GM21423 (cell line): Measurements from ENCODE around the gene SLIT2.

Experiments used
- ATAC-seq: cut with Tn5 transposase; IDR thresholded peaks from one replicate; pipeline ENCODE4 v1.9.1; 2021; ENCODE audit warnings: mild to moderate bottlenecking, moderate library complexity; ENCODE audit not compliant: unreplicated experiment

SLIT2 gene

DNA sequence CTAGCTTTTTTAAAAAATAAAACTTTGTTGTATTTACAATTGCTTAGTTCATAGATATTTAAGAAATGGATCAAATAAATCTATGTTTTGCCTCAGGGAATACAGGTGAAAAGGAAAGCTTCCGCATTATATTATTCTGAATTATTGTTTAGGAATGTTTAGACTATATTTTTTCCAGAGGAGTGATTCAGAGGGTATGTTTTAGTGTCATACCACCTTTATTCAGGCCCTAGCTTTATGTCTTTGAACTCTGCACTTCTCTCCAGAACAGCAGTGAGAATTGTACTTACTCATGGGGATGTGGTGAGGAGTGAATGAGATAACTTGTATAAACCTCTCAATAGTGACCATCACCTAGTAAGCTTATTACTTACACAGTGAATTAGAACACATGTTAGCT lies 14.0 kb downstream of the SLIT2 start:
- ATAC-seq: no peak

- no peak for ATAC-seq
Observed at GRCh38 chr4:20266215-20267082, 14.7 kb downstream of the SLIT2 start.

DNA sequence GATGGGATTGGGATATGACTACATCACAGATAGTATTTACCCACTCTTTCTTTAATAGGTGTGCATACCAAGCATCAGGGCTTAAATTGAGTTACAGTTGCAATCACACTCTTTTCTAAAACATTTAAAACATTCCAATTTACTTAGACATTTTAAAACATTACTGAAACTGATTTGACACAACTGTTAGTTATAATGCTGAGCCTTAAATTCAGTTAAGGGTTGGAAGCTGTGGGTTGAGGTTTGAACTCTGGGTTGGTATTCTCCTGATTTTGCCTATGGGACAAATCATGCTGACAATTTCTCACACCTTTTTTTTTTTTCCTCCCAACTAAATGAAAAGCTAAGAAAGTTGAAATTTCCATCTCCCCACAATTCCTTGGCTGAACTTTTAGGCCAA lies 16.3 kb downstream of the SLIT2 start:
- ATAC-seq: no peak

DNA sequence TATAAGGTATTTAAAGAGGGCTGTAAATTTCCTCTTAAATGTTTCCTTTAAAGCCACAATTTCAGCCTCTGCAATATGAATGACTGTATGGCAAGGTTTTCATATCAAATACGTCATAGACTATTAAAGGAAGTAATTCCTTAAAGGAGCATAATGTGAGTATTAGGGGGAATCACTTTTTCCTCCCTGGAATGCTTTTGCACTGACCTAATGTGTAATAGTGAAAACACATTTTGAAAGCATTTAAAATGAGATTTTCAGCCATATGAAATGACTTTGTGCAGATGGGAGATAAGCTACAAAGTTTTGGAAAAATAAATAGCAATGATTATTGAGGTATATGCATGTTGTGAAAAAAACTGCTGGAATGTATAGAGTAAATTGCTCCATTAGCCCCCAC lies 17.6 kb downstream of the SLIT2 start:
- ATAC-seq: no peak

DNA sequence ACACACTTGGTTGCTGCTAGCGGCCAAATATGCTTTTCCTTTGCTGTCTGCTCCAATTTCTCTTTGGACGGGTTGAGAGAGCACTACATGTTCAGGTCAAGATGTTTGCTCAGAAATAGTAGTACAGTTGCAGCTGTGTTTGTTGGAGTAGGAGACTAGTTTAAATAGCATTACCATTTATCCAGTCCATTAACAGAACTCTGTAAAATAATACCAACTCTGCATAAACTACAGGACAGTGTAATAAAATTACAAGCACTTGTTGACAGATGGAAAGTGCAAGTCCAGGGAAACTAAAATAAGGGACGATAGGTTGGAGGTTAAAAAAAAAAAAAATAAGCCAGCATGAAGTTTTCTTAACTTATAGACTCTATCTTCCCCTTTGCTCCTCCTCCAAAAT lies 20.2 kb downstream of the SLIT2 start:
- no peak for ATAC-seq

- ATAC-seq: no peak
Observed at GRCh38 chr4:20272411-20272872, 20.7 kb downstream of the SLIT2 start.

DNA sequence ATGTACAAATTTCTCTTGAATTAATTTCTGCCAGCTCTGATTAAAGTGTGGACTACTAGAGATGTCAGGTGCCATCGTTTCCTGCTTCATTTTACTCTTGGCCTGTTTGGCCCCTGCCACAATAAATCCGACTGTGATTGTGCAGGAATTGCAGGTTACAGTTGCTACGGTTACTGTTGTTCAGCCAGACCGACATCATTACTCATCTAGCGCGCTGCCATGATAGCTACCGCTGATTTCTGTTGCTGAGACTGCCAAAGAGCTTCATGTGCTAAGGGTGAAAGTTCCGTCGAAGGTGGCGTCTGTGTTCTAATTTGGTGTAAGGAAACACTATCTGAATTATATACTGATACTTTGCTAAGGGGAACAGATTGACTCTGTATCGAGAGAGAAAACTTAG lies 22.1 kb downstream of the SLIT2 start:
- ATAC-seq: no peak

DNA sequence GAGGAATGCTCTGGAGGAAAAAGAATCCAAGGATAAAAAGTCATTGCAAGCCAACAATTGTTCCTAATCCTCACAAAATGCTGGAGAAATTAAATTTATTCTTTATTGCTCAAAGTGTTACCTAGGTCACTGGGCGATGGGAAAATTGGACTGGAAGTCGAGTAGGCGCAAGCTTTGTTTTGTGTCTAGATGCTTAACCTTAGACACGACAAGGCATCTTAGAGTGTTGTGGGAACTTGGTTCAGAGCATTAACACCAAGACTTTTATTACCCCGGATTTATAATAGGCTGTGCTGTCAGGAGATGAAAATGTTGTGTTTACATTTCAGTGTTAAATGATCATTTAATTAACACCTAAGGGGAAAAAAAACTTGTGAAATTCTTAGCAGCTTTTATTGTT lies 25.1 kb downstream of the SLIT2 start:
- no peak for ATAC-seq

- ATAC-seq: no peak
Observed at GRCh38 chr4:20278195-20278594, 26.5 kb downstream of the SLIT2 start.

GRCh38 chr4:20279381-20279780 lies 27.7 kb downstream of the SLIT2 start:
- ATAC-seq: no peak

- ATAC-seq: no peak
Observed at GRCh38 chr4:20281453-20281852, 29.7 kb downstream of the SLIT2 start.

GRCh38 chr4:20283039-20283438 lies 31.3 kb downstream of the SLIT2 start:
- ATAC-seq: no peak

- ATAC-seq: no peak
Observed at GRCh38 chr4:20284990-20285389, 33.3 kb downstream of the SLIT2 start.

- no peak for ATAC-seq
Observed at GRCh38 chr4:20287246-20287645, 35.5 kb downstream of the SLIT2 start.

DNA sequence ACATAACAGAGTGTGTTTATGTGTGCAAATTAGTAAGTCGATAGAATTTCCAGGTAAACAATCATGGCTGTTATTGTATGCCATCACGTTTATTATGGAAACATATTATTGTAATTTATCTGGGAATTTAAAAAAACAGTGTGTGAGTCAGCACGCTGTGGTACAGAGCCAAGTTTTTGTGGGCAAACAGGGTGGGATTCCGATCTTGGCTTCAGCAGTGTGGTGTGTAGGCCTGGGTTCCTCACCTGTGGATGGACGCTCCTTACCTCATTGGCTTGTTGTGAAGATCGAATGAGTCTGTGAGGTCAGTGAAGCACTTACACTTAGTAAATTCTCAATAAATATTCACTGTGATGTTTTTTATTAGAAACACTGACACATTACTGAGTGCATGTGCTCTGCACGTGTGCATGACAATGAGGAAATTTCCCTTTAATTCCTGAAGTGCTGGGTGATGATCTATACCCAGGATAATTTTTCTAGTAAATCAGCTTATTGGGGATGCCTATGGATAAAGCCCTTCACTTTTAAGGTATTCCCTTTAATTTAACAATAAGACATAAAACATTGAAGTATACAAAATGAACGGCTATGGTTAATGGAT lies 36.4 kb downstream of the SLIT2 start:
- ATAC-seq: no peak

GRCh38 chr4:20288846-20289512 lies 37.3 kb downstream of the SLIT2 start:
- no peak for ATAC-seq

DNA sequence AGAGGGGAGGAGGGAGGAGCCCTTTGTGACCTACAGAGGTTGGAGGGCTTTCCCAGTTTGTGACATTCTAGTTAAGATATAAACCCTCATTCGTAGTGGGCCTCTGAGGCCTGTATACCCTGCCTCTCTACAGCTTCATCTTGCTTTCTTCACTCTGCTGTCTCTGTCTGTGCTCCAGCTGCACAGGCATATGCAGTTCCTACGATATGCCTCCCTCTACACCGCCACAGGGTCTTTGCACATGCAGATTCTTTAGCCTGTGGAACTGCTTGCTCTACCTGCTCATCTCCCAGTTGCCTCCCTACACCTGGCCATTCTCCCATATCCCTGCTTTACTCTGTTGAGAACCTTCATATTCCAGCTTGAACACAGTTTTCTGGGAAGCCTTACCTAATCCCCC lies 38.1 kb downstream of the SLIT2 start:
- no peak for ATAC-seq

GRCh38 chr4:20292739-20293138 lies 41.0 kb downstream of the SLIT2 start:
- no peak for ATAC-seq

- no peak for ATAC-seq
Observed at GRCh38 chr4:20297261-20297660, 45.6 kb downstream of the SLIT2 start.

DNA sequence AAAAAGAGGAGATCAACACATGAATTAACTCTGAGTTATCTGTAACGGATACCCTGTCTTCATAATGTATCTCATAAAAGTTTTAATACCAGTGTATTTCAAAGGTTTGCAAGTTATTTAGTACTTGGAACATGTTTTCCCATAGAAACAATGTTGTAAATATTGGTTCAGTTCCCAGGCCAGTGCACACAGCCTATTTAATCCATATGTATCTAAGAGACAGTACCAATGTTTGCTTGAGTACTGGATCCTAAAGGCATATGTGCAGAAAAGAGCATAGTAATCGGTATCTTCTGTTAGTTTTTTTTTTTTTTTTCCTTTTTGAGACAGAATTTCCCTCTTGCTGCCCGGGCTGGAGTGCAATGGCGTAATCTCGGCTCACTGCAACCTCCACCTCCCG lies 46.1 kb downstream of the SLIT2 start:
- no peak for ATAC-seq

GRCh38 chr4:20298455-20298854 lies 46.8 kb downstream of the SLIT2 start:
- ATAC-seq: no peak

GRCh38 chr4:20298986-20299385 lies 47.3 kb downstream of the SLIT2 start:
- ATAC-seq: no peak
